HG02759 (cell line): ENCODE measurements around the gene PSMD14.

Experiments used
- ATAC-seq: cut with Tn5 transposase; IDR thresholded peaks from one replicate; pipeline ENCODE4 v1.9.1; 2021; ENCODE audit warnings: mild to moderate bottlenecking, moderate library complexity; ENCODE audit not compliant: unreplicated experiment

The PSMD14 gene

DNA sequence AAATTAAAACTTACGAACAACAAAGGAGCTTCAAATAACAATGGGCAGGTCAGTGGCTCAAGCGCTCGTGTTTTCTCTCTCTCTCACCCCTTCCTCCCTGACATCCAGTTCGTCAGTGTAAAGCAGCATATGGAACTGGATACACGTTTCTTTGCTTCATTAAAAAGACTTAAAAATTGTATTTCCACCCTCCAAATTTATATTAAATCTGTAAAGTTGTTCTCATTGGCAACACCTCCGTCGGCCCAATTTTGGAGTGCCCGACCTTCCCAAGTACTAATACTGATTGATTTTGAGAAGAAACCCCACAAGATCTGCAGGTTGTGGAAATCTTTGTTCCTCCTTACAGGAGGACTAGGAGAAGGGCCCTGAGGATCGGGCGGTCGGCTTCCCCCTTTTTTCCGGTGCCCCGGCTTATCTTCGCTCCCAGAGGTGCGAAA, 110.1 kb downstream of the PSMD14 start:
- no peak for ATAC-seq

DNA sequence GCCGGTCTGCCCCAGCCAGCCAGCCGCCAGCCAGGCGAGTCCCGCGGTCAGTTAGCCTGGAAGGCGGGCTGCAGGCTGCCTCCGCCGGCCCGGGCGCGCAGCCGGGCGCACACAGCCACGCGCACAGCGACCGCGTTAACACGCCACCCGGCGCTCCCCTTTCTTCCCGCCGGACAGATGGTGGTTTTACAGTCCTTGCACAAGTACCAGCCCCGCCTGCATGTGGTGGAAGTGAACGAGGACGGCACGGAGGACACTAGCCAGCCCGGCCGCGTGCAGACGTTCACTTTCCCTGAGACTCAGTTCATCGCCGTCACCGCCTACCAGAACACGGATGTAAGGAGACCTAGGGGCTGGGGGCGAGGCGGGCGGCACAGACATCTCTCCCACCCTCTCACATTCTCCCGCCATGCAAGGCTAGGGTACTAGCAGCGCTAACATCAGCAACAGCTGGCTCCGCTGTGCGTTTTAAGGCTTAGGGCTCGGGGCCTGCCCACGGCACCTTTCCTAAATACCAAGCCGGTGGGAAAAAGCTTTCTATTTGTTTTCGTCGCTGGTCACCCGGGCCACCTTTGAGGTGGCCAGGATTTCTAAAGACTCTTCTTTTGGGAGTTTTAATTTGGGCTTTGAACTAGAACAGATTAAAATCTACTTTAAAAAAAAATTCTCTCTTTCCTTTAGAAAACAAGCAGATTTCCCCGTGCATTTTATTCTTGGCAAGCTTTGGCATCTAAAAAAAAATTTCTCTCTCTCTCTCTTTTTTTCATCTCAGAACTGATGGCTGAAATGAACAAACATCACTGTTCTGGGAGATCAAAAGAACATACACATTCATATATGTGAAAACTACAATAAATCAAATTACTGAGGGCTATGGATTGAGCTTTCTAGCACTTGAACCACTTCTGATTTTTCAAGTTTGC, 110.8 kb downstream of the PSMD14 start:
- ATAC-seq, result peak; percentile 17

GRCh38 chr2:161419638-161420190, 111.5 kb downstream of the PSMD14 start:
- no peak for ATAC-seq

GRCh38 chr2:161420406-161421074, 112.3 kb downstream of the PSMD14 start:
- no peak for ATAC-seq

GRCh38 chr2:161421686-161422085, 113.5 kb downstream of the PSMD14 start:
- no peak for ATAC-seq

GRCh38 chr2:161422816-161423403, 114.7 kb downstream of the PSMD14 start:
- no peak for ATAC-seq

DNA sequence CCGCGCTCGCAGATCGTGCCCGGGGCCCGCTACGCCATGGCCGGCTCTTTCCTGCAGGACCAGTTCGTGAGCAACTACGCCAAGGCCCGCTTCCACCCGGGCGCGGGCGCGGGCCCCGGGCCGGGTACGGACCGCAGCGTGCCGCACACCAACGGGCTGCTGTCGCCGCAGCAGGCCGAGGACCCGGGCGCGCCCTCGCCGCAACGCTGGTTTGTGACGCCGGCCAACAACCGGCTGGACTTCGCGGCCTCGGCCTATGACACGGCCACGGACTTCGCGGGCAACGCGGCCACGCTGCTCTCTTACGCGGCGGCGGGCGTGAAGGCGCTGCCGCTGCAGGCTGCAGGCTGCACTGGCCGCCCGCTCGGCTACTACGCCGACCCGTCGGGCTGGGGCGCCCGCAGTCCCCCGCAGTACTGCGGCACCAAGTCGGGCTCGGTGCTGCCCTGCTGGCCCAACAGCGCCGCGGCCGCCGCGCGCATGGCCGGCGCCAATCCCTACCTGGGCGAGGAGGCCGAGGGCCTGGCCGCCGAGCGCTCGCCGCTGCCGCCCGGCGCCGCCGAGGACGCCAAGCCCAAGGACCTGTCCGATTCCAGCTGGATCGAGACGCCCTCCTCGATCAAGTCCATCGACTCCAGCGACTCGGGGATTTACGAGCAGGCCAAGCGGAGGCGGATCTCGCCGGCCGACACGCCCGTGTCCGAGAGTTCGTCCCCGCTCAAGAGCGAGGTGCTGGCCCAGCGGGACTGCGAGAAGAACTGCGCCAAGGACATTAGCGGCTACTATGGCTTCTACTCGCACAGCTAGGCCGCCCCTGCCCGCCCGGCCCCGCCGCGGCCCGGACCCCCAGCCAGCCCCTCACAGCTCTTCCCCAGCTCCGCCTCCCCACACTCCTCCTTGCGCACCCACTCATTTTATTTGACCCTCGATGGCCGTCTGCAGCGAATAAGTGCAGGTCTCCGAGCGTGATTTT, 115.5 kb downstream of the PSMD14 start:
- ATAC-seq, result no peak

DNA sequence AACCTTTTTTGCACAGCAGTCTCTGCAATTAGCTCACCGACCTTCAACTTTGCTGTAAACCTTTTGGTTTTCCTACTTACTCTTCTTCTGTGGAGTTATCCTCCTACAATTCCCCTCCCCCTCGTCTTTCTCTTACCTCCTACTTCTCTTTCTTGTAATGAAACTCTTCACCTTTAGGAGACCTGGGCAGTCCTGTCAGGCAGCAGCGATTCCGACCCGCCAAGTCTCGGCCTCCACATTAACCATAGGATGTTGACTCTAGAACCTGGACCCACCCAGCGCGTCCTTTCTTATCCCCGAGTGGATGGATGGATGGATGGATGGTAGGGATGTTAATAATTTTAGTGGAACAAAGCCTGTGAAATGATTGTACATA, 116.2 kb downstream of the PSMD14 start:
- ATAC-seq, result no peak

DNA sequence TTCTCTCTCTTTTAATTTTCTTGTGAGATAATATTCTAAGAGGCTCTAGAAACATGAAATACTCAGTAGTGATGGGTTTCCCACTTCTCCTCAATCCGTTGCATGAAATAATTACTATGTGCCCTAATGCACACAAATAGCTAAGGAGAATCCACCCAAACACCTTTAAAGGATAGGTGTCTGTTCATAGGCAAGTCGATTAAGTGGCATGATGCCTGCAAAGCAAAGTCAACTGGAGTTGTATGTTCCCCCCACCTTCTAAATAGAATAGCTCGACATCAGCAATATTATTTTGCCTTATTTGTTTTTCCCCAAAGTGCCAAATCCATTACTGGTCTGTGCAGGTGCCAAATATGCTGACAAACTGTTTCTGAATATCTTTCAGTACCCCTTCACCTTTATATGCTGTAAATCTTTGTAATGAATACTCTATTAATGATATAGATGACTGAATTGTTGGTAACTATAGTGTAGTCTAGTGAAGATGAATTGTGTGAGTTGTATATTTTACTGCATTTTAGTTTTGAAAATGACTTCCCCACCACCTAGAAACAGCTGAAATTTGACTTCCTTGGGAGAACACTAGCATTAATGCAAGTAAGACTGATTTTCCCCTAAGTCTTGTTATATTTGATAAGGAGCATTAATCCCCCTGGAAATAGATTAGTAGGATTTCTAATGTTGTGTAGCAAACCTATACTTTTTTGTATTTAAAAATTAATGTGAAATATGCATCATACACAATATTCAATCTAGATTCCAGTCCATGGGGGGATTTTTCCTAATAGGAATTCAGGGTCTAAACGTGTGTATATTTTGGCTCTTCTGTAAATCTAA, 116.9 kb downstream of the PSMD14 start:
- ATAC-seq, result no peak

GRCh38 chr2:161425728-161426454, 117.7 kb downstream of the PSMD14 start:
- ATAC-seq, result no peak

DNA sequence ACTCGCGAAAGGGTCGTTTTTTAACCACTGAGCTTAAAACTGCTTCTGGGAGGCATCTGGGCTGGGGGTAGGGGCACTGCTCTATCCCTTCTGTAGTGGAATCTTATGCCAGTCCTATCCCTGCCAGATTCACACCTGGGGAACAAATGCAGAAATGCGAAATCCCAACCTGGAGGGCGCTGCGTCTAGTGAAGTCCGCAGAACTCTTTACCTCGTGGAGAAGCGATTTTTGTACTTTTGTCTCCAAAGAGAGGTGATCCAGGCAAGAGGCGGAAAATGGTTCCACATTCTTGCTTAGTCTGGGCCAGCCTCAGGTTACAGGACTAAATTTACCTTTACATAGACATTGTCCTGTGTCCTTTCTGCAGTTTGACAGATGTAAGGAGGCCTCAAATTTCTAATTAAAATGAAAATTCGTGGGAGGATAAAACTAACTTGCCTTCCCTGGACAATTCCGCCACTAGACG, 118.3 kb downstream of the PSMD14 start:
- ATAC-seq, result no peak

- ATAC-seq, result no peak
Measured at GRCh38 chr2:161426922-161427663, 118.9 kb downstream of the PSMD14 start.

DNA sequence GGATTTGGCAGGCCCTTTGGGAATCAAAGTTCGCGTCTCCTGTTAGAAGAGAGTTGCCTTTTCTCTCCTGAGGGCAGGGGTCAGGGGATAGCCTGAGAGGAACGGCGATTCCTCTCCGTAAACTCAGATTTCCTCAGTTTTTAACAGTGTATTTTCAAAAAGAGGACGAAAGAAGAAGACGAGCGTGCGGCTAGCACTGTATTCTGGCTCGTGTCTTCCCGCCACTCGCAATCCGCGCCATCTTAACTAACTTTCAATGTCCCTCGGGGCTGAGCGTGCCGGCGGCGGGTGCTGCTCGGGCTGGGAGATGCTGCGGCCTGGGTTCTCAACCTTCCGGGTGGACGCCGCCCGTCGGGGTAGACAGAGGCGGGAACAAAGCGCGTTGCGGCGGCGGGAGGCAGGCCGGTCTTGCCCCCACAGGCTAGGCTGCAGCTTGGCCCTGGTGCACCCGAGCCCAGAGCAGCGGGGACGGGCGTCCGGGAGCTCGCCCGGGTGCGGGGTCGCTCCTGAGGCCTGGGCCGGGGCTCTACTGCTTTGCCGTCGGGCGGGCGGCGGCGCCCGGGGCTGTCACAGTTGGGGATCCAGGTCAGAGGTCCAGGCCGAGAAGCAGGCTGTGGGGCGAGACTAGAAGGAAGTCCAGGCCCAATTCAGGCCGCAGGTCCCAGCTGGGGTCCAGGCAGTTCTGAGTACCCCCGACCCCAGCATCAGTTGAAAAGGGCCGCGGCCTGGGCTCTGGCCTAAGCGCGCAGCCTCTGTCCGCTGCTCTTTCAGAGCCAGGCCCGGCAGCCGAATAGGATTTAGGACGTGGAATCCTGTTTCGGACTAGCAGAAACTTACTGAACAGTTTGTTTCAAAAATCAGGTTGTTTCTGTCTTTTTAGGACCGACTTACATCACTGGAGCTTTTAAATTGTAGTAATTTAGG, 119.7 kb downstream of the PSMD14 start:
- ATAC-seq, result no peak

DNA sequence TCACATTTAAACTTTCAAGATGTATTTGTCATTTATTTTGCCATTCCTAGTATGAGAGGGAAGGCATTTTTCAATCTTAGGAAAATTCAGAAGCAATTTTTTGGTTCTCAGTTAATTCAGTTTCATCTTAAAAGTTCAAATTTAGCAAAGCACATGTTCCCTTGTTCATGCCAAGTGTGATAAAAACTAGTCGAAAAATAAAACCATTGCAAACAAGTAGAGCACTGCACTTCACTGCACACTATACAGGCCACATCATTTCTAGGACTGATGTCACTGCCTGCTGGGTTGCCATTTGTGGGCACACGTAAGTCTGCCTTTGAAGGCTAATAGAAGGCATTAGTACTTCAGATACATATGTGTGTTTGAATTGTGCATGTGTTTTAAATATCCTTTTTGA, 122.2 kb downstream of the PSMD14 start:
- ATAC-seq, result no peak

DNA sequence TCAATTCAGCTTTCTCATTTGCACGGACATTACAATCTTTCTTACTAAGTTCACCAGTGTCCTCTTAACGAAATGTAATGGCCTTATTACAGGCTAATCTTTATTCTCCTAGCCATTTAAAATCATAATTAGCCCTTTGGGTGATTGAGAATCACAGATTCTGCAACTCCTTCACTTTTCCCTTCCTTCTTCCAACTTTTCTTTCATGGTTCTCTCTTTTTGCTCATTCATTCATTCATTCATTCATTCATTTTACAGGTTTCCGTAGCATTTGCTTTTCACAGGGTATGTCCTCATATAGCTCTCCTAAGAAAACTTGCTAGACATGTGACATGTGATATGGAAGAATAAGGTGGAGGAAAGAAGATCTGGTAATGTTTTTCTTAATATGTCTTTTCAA, 123.9 kb downstream of the PSMD14 start:
- no peak for ATAC-seq

GRCh38 chr2:161434118-161434517, 125.9 kb downstream of the PSMD14 start:
- ATAC-seq, result no peak

- ATAC-seq, result no peak
Measured at GRCh38 chr2:161436411-161436810, 128.2 kb downstream of the PSMD14 start.
